IMR-90 (cell line): ENCODE data around the gene MAGEB3.

Experiments used
- BHLHE40 ChIP-seq: fragments of 150-350 bp; IDR thresholded peaks from 2 replicates; pipeline ENCODE4 v1.6.1; 2016; ENCODE audit warnings: mild to moderate bottlenecking, low read depth, low read length
- CEBPB ChIP-seq: IDR thresholded peaks from 2 replicates; pipeline ENCODE4 v1.6.1; 2012; ENCODE audit warnings: low read depth, low read length, improper control_type of control experiment
- CHD1 ChIP-seq: IDR thresholded peaks from 2 replicates; pipeline ENCODE4 v1.6.1; 2012; ENCODE audit warnings: low read depth, low read length, improper control_type of control experiment
- CTCF ChIP-seq: conservative IDR thresholded peaks from 2 replicates; pipeline ENCODE4 v1.5.1; 2012; ENCODE audit warnings: mild to moderate bottlenecking, low read depth, low read length, improper control_type of control experiment
- ELK1 ChIP-seq: fragments of 150-350 bp; IDR thresholded peaks from 2 replicates; pipeline ENCODE4 v1.6.1; 2016; ENCODE audit warnings: low read depth, mild to moderate bottlenecking, low read length, moderate library complexity, borderline replicate concordance
- FOS ChIP-seq: fragments of 150-350 bp; IDR thresholded peaks from 2 replicates; pipeline ENCODE4 v1.6.1; 2016; ENCODE audit warnings: low read depth, low read length
- MAFK ChIP-seq: IDR thresholded peaks from 2 replicates; pipeline ENCODE4 v1.6.1; 2012; ENCODE audit warnings: low read depth, low read length, improper control_type of control experiment
- MAZ ChIP-seq: IDR thresholded peaks from 2 replicates; pipeline ENCODE4 v1.6.1; 2012; ENCODE audit warnings: low read depth, mild to moderate bottlenecking, low read length, improper control_type of control experiment, moderate library complexity, borderline replicate concordance
- MXI1 ChIP-seq: IDR thresholded peaks from 2 replicates; pipeline ENCODE4 v1.6.1; 2012; ENCODE audit warnings: low read depth, mild to moderate bottlenecking, low read length, moderate library complexity, borderline replicate concordance
- POLR2A ChIP-seq: IDR thresholded peaks from 2 replicates; pipeline ENCODE4 v1.6.1; 2012; ENCODE audit warnings: mild to moderate bottlenecking, low read depth, low read length
- RAD21 ChIP-seq: IDR thresholded peaks from 2 replicates; pipeline ENCODE4 v1.6.1; 2012; ENCODE audit warnings: low read length, improper control_type of control experiment
- SMC3 ChIP-seq: fragments of 150-350 bp; IDR thresholded peaks from 2 replicates; pipeline ENCODE4 v1.6.1; 2016; ENCODE audit warnings: low read depth, mild to moderate bottlenecking, antibody characterized with exemption, low read length, moderate library complexity
- USF2 ChIP-seq: fragments of 150-350 bp; IDR thresholded peaks from 2 replicates; pipeline ENCODE4 v1.6.1; 2017; ENCODE audit warnings: mild to moderate bottlenecking, antibody characterized with exemption, low read length, low read depth

- TF ChIP-seq POLR2A (no peak), CTCF (no peak), CEBPB (peak; percentile 73), RAD21 (no peak), MXI1 (no peak), MAFK (no peak), MAZ (no peak), ELK1 (no peak), SMC3 (no peak), CHD1 (no peak), FOS (no peak), BHLHE40 (no peak), USF2 (no peak)
These were observed 40.0 kb upstream of the MAGEB3 start for GRCh38 chrX:30190426-30190825.
